A549 (cell line): ENCODE data around the gene ANO7.

Source experiments
- CBX2 ChIP-seq: fragments of 200-600 bp; sonication (generic); IDR thresholded peaks from 2 replicates; pipeline ENCODE4 v1.6.1; 2016; ENCODE audit warnings: low read depth, mild to moderate bottlenecking, borderline replicate concordance
- CEBPB ChIP-seq, 2 experiments: fragments of >200 bp in 1 of 2; sonication (Bioruptor Twin) in 1 of 2; formaldehyde crosslinking in 1 of 2; IDR thresholded peaks; 2 replicates each; pipeline ENCODE4 v1.6.1; 2012 to 2016
- CTCF ChIP-seq: fragments of >200 bp; sonication (Bioruptor Twin); formaldehyde crosslinking; IDR thresholded peaks from 3 replicates; pipeline ENCODE4 v1.5.1; 2016
- POLR2A ChIP-seq: IDR thresholded peaks from 2 replicates; pipeline ENCODE4 v1.6.1; 2012; ENCODE audit warnings: mild to moderate bottlenecking, low read length
- RFX5 ChIP-seq: fragments of 450-650 bp; IDR thresholded peaks from 2 replicates; pipeline ENCODE4 v1.7.1; 2014; ENCODE audit warnings: antibody characterized with exemption, mild to moderate bottlenecking, moderate library complexity
- SREBF2 ChIP-seq: fragments of 450-650 bp; IDR thresholded peaks from 2 replicates; pipeline ENCODE4 v1.6.1; 2014; ENCODE audit warnings: mild to moderate bottlenecking, moderate library complexity

DNA sequence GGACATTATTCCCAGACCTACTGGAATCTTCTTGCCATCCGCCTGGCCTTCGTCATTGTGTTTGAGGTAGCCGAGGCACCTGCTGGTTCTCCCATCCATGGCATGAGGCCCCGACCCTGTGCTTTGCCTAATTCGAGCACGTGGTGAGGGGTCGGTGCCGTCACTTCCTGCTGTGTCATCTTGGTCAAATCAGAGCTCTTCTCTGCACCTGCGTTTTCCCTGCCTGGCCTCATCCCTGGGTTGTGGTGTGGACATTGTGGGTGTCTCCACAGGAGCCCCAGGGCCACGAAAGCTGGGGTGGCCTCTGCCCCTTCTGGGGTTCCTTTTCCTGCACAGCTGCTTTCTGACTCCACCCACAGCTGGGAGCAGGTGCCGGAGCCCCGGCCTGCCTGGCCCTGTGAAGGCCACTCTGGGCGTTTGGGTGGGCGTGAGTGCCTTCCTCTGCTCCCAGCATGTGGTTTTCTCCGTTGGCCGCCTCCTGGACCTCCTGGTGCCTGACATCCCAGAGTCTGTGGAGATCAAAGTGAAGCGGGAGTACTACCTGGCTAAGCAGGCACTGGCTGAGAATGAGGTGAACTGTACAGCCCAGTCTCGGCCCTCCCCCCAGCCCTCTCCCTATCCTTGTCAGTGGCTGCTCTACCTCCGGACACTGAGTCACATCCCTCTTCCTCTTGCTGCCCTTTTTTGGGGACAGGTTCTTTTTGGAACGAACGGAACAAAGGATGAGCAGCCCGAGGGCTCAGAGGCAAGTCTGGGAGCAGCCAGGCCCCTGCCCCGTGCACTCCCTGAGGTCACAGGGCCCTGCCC lies 34.9 kb downstream of the ANO7 start:
- TF ChIP-seq CEBPB (IDR thresholded peaks at IDR 0.05) (no peak), RFX5 (no peak), CTCF (no peak), POLR2A (no peak), SREBF2 (no peak), CBX2 (no peak)
